HL-60 (cell line): ENCODE results near the gene LRRIQ4.

Experiments
- DNase-seq, 2 experiments: peaks; one replicate each; pipeline ENCODE4 v3.0.0-alpha.2; 2010 to 2020; ENCODE audit warnings: low read depth in 1 of 2, low spot score in 1 of 2
- H3K27ac ChIP-seq: fragments of 250-450 bp; sonication (Bioruptor Pico); replicated peaks from 2 replicates; pipeline ENCODE4 v1.5.1; 2020; ENCODE audit warnings: mild to moderate bottlenecking, moderate library complexity
- H3K27me3 ChIP-seq: fragments of 250-450 bp; sonication (Bioruptor Pico); 2 replicates; pipeline ENCODE4 v1.5.1; 2021; ENCODE audit warnings: mild to moderate bottlenecking, moderate library complexity; ENCODE audit not compliant: insufficient read depth, poor library complexity, severe bottlenecking
- H3K4me3 ChIP-seq: replicated peaks from 2 replicates; pipeline ENCODE4 v1.5.1; 2011; ENCODE audit warnings: mild to moderate bottlenecking, control low read depth, low read length; ENCODE audit not compliant: insufficient read depth
- GABPA ChIP-seq: IDR thresholded peaks from 2 replicates; pipeline ENCODE4 v1.6.1; 2012; ENCODE audit warnings: low read depth
- POLR2AphosphoS5 ChIP-seq: IDR thresholded peaks from 2 replicates; pipeline ENCODE4 v1.6.1; 2012; ENCODE audit warnings: low read depth
- SPI1 ChIP-seq: IDR thresholded peaks from 2 replicates; pipeline ENCODE4 v1.6.1; 2012; ENCODE audit warnings: low read depth, mild to moderate bottlenecking, borderline replicate concordance
- TF ChIP-seq, protein P1 (sequence below): IDR thresholded peaks from 2 replicates; pipeline ENCODE4 v1.6.1; 2012; ENCODE audit warnings: low read depth; ENCODE audit not compliant: insufficient replicate concordance
- TF ChIP-seq, protein P2 (sequence below): IDR thresholded peaks from one replicate; pipeline ENCODE4 v1.5.1; 2011; ENCODE audit warnings: low read length, control low read depth, inconsistent platforms; ENCODE audit not compliant: insufficient read depth

LRRIQ4 gene

DNA sequence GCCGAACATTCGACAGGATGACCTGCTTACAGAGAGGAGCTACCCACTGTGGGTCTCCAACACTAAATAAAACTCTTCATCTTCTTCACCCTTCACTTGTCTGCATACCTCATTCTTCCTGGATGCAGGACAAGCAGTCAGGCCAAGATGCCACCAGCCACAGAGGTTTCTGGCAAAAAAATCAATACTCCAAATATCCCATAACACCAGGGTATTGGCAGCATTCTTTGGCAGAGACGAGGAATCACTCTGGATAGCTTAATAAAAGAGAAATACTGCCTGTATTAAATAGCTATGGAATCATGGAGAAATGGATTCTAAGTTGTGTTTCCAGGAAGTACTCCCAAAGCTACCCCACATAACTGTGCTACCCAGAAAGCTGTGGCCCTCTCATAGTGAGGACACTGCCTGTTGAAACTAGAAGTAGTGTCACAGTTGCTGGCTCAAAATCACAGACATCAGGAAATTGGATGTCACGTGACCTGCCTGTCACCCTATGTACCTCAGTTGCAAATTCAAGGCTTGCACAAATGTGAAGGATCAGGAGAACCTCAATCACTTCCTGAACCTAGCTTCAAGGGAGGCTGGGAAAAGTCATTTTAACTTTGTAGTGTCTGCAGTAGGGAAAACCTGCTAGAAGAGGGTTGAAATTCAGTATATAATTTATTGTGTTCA lies 68.0 kb downstream of the LRRIQ4 start:
- no peak for DNase-seq
- Histone ChIP-seq H3K27ac (no peak overlapping the region), H3K4me3 (no peak overlapping the region), H3K27me3 (no peaks in the 10 kb centered on the region)
- TF ChIP-seq, protein P1, sequence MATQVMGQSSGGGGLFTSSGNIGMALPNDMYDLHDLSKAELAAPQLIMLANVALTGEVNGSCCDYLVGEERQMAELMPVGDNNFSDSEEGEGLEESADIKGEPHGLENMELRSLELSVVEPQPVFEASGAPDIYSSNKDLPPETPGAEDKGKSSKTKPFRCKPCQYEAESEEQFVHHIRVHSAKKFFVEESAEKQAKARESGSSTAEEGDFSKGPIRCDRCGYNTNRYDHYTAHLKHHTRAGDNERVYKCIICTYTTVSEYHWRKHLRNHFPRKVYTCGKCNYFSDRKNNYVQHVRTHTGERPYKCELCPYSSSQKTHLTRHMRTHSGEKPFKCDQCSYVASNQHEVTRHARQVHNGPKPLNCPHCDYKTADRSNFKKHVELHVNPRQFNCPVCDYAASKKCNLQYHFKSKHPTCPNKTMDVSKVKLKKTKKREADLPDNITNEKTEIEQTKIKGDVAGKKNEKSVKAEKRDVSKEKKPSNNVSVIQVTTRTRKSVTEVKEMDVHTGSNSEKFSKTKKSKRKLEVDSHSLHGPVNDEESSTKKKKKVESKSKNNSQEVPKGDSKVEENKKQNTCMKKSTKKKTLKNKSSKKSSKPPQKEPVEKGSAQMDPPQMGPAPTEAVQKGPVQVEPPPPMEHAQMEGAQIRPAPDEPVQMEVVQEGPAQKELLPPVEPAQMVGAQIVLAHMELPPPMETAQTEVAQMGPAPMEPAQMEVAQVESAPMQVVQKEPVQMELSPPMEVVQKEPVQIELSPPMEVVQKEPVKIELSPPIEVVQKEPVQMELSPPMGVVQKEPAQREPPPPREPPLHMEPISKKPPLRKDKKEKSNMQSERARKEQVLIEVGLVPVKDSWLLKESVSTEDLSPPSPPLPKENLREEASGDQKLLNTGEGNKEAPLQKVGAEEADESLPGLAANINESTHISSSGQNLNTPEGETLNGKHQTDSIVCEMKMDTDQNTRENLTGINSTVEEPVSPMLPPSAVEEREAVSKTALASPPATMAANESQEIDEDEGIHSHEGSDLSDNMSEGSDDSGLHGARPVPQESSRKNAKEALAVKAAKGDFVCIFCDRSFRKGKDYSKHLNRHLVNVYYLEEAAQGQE: no peak
- TF ChIP-seq GABPA (no peak), SPI1 (no peak), POLR2AphosphoS5 (no peak)
- TF ChIP-seq, protein P2, sequence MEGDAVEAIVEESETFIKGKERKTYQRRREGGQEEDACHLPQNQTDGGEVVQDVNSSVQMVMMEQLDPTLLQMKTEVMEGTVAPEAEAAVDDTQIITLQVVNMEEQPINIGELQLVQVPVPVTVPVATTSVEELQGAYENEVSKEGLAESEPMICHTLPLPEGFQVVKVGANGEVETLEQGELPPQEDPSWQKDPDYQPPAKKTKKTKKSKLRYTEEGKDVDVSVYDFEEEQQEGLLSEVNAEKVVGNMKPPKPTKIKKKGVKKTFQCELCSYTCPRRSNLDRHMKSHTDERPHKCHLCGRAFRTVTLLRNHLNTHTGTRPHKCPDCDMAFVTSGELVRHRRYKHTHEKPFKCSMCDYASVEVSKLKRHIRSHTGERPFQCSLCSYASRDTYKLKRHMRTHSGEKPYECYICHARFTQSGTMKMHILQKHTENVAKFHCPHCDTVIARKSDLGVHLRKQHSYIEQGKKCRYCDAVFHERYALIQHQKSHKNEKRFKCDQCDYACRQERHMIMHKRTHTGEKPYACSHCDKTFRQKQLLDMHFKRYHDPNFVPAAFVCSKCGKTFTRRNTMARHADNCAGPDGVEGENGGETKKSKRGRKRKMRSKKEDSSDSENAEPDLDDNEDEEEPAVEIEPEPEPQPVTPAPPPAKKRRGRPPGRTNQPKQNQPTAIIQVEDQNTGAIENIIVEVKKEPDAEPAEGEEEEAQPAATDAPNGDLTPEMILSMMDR: no peak

DNA sequence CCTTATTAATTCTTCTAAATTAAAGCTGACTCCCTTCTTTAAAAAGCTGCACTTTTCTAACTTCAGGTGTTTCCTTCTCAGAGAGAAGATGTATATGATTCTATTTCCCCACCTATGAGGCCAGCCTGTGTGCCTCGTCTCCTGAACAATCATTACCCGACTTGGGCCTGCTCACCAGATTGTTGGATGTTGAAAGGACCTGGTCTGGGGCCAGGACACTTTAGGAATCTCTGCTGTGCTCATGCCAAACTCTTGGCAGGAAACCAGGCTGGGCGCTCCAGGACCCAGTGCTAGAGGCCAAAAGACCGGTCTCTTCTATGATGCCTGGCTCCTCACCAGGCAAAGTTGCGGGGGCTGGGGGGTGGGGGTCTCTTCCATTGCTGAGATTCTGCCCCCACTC lies 74.0 kb downstream of the LRRIQ4 start:
- H3K27ac ChIP-seq: no peak overlapping the region
- TF ChIP-seq POLR2AphosphoS5 (no peak), GABPA (no peak), SPI1 (no peak)
- TF ChIP-seq, protein P2: no peak
- TF ChIP-seq, protein P1: no peak
- no peak for DNase-seq
- no peaks in the 10 kb centered on the region for H3K27me3 ChIP-seq
- no peak overlapping the region for H3K4me3 ChIP-seq
